ENCODE results near the gene MAMDC2.
"Not testable (repeated sequence)": the region's sequence is repeated elsewhere in the genome, so short reads cannot be mapped to it uniquely, and the experiment has no call there.

MAMDC2 gene

GRCh38 chr9:70220216-70220615 is 176.6 kb downstream of the MAMDC2 start:
- DNase-seq: no peak

- no peak for DNase-seq
These were observed 178.7 kb downstream of the MAMDC2 start for GRCh38 chr9:70222354-70222753.

- DNase-seq: no peak
These were observed 184.5 kb downstream of the MAMDC2 start for GRCh38 chr9:70228118-70228517.

GRCh38 chr9:70228611-70229010 is 185.0 kb downstream of the MAMDC2 start:
- no peak for DNase-seq

GRCh38 chr9:70229026-70229425 is 185.4 kb downstream of the MAMDC2 start:
- no peak for DNase-seq

GRCh38 chr9:70229579-70229978 is 185.9 kb downstream of the MAMDC2 start:
- no peak for DNase-seq

GRCh38 chr9:70232476-70232875 is 188.8 kb downstream of the MAMDC2 start:
- DNase-seq: no peak

GRCh38 chr9:70234208-70234607 is 190.6 kb downstream of the MAMDC2 start:
- not testable (repeated sequence) for DNase-seq

- not testable (repeated sequence) for DNase-seq
These were observed 202.3 kb downstream of the MAMDC2 start for GRCh38 chr9:70245952-70246351.

- no peak for DNase-seq
These were observed 206.6 kb downstream of the MAMDC2 start for GRCh38 chr9:70250221-70250620.

GRCh38 chr9:70255486-70255885 is 211.8 kb downstream of the MAMDC2 start:
- no peak for DNase-seq

- DNase-seq: peak; percentile 48
These were observed 212.5 kb downstream of the MAMDC2 start for GRCh38 chr9:70256123-70256551.

GRCh38 chr9:70257502-70257901 is 213.9 kb downstream of the MAMDC2 start:
- no peak for DNase-seq

- DNase-seq: peak; percentile 61
These were observed 214.5 kb downstream of the MAMDC2 start for GRCh38 chr9:70257991-70258691.

GRCh38 chr9:70258692-70259511 is 215.3 kb downstream of the MAMDC2 start, which contains the start of gene SMC5:
Gene SMC5, plus strand, starts transcription at chr9:70258978. Its CDS starts 101 bp downstream, at chr9:70259079.
- DNase-seq: peak; percentile 94

- no peak for DNase-seq
These were observed 215.8 kb downstream of the MAMDC2 start for GRCh38 chr9:70259512-70259802.

GRCh38 chr9:70260007-70260443 is 216.4 kb downstream of the MAMDC2 start:
- DNase-seq: no peak

- DNase-seq: no peak
These were observed 217.0 kb downstream of the MAMDC2 start for GRCh38 chr9:70260606-70261005.

- DNase-seq: no peak
These were observed 217.7 kb downstream of the MAMDC2 start for GRCh38 chr9:70261131-70261870.

- no peak for DNase-seq
These were observed 218.7 kb downstream of the MAMDC2 start for GRCh38 chr9:70262366-70262765.

- no peak for DNase-seq
These were observed 219.3 kb downstream of the MAMDC2 start for GRCh38 chr9:70262948-70263347.

- no peak for DNase-seq
These were observed 219.8 kb downstream of the MAMDC2 start for GRCh38 chr9:70263421-70263820.

Measured in right hindlimb (tissue), 1 donor.